AG09309 (cell line): ENCODE measurements around the gene HTR1B.

Experiments used
- DNase-seq: peaks from one replicate; pipeline ENCODE4 v3.0.0-alpha.2; 2010; ENCODE audit warnings: low read depth
- H3K4me3 ChIP-seq: 2 replicates; pipeline ENCODE4 v1.5.1; 2011; ENCODE audit warnings: mild to moderate bottlenecking, low read depth, low read length, moderate library complexity; ENCODE audit not compliant: control insufficient read depth
- CTCF ChIP-seq: IDR thresholded peaks from 2 replicates; pipeline ENCODE4 v1.5.1; 2011; ENCODE audit warnings: mild to moderate bottlenecking, low read depth, low read length, inconsistent platforms; ENCODE audit not compliant: insufficient read depth, control insufficient read depth; ENCODE audit errors: missing control alignments

HTR1B gene

GRCh38 chr6:77466055-77466450 lies 2.8 kb upstream of the HTR1B start:
- no peak for DNase-seq
- peak overlapping the region; percentile 55 for H3K4me3 ChIP-seq
- TF ChIP-seq CTCF: peak; percentile 82

- H3K4me3 ChIP-seq: peak overlapping the region; percentile 42
- DNase-seq: no peak
- no peak for TF ChIP-seq CTCF
Observed at GRCh38 chr6:77464495-77464867, 1.2 kb upstream of the HTR1B start.

GRCh38 chr6:77463861-77464494 lies 687 bp upstream of the HTR1B start:
- H3K4me3 ChIP-seq: peak overlapping the region; percentile 42
- TF ChIP-seq CTCF: no peak
- DNase-seq: no peak

DNA sequence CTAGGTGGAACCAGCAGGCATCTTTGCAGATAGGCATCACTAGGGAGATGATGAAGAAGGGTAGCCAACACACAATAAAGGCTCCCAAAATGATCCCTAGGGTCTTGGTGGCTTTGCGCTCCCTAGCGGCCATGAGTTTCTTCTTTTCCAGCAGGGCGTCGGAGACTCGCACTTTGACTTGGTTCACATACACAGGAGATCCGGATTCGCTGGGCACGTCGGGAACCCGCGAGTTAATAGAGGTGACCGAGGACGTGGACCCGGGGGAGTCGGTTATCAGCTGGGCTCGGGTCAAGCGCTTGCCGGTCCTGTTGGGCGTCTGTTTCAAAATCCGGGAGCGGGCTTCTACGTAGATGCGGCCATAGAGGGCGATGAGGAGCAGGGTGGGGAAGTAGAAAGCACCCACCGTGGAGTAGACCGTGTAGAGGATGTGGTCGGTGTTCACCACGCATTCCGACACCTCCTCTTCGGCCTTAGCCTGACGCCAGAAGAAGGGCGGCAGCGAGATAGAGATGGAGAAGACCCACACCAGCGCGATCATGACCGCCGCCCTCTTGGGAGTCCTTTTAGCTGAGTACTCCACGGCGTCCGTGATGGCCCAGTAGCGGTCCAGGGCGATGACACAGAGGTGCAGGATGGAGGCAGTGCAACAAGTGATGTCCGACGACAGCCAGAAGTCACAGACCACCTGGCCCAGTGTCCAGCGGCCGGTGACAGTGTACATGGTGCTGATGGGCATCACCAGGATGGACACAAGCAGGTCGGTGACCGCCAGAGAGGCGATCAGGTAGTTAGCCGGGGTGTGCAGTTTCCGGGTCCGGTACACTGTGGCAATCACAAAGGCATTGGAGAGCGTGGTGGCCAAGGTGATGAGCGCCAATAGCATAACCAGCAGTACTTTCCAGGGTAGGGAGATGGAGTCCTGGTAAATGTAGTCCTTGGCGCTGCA lies 658 bp downstream of the HTR1B start:
- peak; percentile 20 for TF ChIP-seq CTCF
- no peak for DNase-seq
- peak overlapping the region; percentile 42 for H3K4me3 ChIP-seq

DNA sequence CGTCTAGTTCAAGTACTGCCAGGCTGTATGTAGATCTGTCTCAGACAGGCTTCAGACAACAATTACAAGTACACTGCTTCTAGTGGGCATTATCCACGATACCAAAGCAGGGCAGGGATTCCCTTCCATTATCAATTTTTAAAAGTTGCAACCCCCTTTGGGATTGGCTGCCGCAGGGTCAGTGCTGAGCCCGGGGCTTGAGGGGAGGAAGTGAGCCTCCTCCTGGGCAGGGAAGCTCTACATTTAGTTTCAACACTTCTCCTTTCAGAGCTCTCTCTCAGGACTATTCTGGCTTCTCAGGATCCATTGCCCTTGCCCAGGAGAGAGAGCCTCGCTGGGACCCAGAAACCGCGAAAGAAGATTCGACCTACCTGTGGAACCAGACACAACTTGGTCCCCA lies 1.5 kb downstream of the HTR1B start:
- TF ChIP-seq CTCF: no peak
- H3K4me3 ChIP-seq: no peak overlapping the region
- no peak for DNase-seq

GRCh38 chr6:77458421-77458820 lies 4.9 kb downstream of the HTR1B start:
- no peak overlapping the region for H3K4me3 ChIP-seq
- TF ChIP-seq CTCF: no peak
- DNase-seq: no peak
